Non-pigmented ciliary epithelial cell (primary cell): ENCODE results near the gene TACC3.

Experiments
- DNase-seq: peaks from one replicate; pipeline ENCODE4 v3.0.0-alpha.2; 2010; ENCODE audit warnings: low read depth

Gene TACC3

DNA sequence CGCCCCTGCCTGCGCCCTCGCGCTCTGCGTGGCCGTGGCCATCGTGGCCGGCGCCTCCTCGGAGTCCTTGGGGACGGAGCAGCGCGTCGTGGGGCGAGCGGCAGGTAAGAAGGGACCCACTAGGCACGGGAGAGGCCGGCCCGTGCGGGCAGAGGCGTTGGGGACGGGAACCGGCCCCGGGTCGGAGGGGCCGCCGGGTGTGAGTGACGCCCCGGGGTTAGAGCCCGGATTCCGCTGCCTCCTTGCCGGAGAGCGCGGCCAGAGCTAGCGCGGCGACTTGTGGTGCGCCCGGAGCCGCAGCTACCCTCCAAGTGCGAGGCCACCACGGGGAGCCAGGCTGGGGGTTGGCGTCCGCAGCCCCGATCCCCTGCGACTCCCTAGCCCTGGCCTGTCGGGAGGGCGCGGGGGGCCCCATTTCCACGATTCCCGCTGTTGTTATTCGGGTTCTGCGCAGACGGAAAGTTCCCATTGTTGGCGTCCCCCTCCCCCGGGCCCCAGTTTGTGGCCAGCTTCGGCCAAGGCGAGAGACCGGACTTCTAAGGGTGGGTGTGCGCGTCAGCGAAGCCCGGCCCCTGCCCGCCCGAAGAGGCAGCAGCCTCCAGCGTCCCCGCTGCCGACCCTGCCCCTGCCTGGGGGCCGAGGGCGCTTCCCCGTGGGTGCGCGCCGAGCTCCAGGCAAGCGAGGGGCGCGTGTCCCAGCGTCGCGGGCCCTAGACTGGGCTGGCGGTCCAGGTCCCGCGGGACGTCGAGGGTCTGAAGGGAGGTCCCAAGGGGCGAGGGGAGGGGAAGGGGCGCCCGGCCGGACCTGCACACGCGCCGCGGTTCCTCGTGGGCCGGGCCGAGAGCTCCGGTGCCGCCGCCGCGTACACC, 72.9 kb downstream of the TACC3 start:
- no peak for DNase-seq
